ENCODE data around the gene KATNB1. TPM values are rescaled to one million over a fixed set of nuclear protein-coding genes. Genes with fewer than 3 reads are reported as not detected.

Gene KATNB1
- total and polyA plus RNA-seq, 7 experiments from 2014 or later = 20.4 to 32.9 (median 26.0) TPM

DNA sequence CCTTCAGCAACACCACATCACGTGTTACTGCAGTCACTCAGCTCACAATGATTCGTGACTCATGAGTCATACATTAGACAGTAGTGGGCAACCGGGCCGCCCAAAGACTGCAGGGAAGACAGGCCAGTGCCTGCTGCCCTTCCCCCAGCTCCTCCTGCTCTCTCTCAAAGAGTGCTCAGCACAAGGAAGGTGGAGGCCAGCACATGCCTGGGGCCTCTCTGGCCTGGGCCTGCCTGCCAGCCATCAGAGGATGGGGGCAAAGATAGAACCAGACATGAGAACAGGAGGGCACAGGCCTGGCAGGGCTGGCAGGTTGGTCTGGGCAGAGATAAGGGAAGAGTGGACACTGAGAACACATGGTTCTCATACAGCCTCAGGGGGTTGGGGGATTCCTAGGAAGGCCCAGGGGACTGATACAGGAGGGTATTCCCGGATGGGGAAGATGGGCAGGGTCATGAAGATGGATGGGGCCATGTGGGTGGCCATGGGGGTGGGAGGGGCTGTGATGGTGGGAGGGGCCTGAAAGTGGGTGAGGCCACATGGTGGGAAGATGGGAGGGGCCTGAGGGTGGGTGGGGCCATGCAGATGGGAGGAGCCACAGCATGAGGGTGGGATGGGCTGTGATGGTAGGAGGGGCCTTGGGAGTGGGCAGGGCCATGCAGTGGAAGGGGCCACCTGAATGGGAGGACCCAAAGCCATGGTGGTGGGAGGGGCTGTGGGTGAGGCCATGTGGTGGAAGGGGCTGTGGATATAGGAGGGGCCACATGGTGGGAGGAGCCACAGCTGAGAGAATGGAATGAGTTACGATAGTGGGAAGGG is 29.0 kb downstream of the KATNB1 start:
- POLR2A ChIA-PET = no interaction called here
- intact Hi-C loops (cut with micrococcal nuclease) = loop anchor here in 1 of 2 donors (2.0 kb wide), 1 partner anchor 234 kb away; no protein-coding TSS in a partner anchor
- Mint-ChIP-seq H3K4me3 (no peak overlapping the region), H3K9me3 (no peaks in the 10 kb centered on the region), H3K36me3 (no peaks in the 10 kb centered on the region), H3K4me1 (no peaks in the 10 kb centered on the region), H3K27ac (no peak overlapping the region), H3K27me3 (no peaks in the 10 kb centered on the region)
- DNase-seq = peak in 1 of 9 donors; percentile 6
- Histone ChIP-seq H3K4me1 (ENCODE audit: control insufficient read depth in 2 of 2, insufficient read depth in 2 of 2, low read length in 2 of 2) (no peaks in the 10 kb centered on the region), H3K4me3 (ENCODE audit: low read length) (no peak overlapping the region), H3K36me3 (ENCODE audit: control insufficient read depth in 2 of 3, insufficient read depth in 3 of 3, low read length in 3 of 3) (no peaks in the 10 kb centered on the region), H3K27ac (ENCODE audit: low read depth, low read length) (no peak overlapping the region), H3K27me3 (ENCODE audit: control insufficient read depth in 2 of 2, insufficient read depth in 2 of 2, low read length in 2 of 2) (no peaks in the 10 kb centered on the region), H3K9me3 (ENCODE audit: control insufficient read depth in 2 of 3, low read length in 3 of 3) (no peaks in the 10 kb centered on the region)
- CTCF ChIA-PET = interaction anchor here (0.9 kb wide), 1 partner anchor 188 kb away, joined by 3 read pairs; no protein-coding TSS in a partner anchor
- ATAC-seq = peak; percentile 68

DNA sequence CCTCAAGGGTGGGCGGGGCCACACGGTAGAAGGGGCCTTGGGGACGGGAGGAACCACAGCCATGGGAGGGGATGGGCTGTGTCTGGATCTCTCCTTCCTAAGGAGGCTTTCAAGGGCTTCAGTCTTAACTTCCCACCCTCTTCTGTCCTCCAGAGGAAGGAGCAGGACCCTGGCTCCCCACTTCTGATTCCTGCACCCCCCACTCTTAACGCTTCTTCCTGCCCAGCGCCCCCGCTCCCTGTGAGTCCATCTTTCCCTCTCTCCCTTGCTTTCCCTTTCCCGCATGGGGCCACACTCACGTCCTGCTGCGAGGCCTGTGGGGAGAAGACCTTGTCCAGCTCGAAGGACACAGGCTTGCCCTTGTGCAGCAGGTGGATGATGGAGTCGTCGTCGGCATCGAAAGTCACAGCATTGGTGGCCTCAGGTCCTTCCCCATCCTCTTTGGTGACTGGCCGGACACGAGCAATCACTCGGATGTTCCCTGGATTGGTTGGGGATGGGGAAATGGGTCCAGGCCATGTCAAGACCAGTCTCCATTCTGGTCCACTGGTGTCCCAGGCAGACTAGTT is 29.7 kb downstream of the KATNB1 start:
- Histone ChIP-seq H3K27ac (ENCODE audit: low read depth, low read length) (no peak overlapping the region), H3K4me3 (ENCODE audit: low read length) (no peak overlapping the region), H3K36me3 (ENCODE audit: control insufficient read depth in 2 of 3, insufficient read depth in 3 of 3, low read length in 3 of 3) (no peaks in the 10 kb centered on the region), H3K4me1 (ENCODE audit: control insufficient read depth in 2 of 2, insufficient read depth in 2 of 2, low read length in 2 of 2) (no peaks in the 10 kb centered on the region), H3K9me3 (ENCODE audit: control insufficient read depth in 2 of 3, low read length in 3 of 3) (no peaks in the 10 kb centered on the region), H3K27me3 (ENCODE audit: control insufficient read depth in 2 of 2, insufficient read depth in 2 of 2, low read length in 2 of 2) (no peaks in the 10 kb centered on the region)
- H3K36me3 Mint-ChIP-seq = no peaks in the 10 kb centered on the region
- no peaks in the 10 kb centered on the region for H3K27me3 Mint-ChIP-seq
- H3K9me3 Mint-ChIP-seq = no peaks in the 10 kb centered on the region
- no peaks in the 10 kb centered on the region for H3K4me1 Mint-ChIP-seq
- no peak for ATAC-seq
- intact Hi-C loops (cut with micrococcal nuclease) = loop anchor here in 1 of 2 donors (2.0 kb wide), 1 partner anchor 234 kb away; no protein-coding TSS in a partner anchor
- H3K27ac Mint-ChIP-seq = peak overlapping the region in 1 of 9 donors; percentile 10
- ChIA-PET POLR2A (no interaction called here), CTCF (interaction anchor here (0.9 kb wide), 1 partner anchor 189 kb away, joined by 3 read pairs; no protein-coding TSS in a partner anchor)
- H3K4me3 Mint-ChIP-seq = no peak overlapping the region
- DNase-seq = no peak

DNA sequence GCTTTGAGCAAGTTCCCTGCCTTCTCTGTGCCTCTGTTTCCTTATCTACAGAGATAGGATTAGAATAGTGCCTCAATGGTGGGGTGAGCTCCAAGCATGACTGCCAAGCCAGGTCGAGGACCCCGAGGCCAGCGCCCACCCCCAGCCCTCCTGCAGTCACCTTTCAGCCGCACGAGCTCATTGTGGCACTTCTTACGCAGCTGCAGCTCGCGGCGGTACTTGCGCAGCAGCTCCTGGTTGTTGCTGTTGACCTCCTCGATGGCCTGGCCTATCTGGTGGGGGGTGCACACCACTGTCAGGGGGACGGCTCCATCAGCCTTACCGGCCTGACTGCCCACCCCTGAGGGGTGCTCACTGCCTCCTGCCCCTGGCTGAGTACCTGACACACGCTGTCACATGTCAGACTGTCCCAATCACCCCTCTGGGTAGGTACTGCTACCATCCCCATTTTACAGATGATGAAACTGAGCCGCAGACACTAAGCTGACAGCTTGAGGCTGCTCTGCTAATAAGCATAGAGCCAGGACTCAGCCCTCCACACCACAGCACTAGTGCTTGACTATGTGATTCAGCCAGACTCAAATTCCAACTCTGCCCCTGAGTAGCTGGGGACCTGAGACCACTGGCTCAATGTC is 31.3 kb downstream of the KATNB1 start:
- Mint-ChIP-seq H3K27me3 (no peaks in the 10 kb centered on the region), H3K36me3 (no peaks in the 10 kb centered on the region), H3K9me3 (no peaks in the 10 kb centered on the region), H3K4me3 (no peak overlapping the region), H3K27ac (peak overlapping the region in 1 of 9 donors; percentile 14), H3K4me1 (no peaks in the 10 kb centered on the region)
- Histone ChIP-seq H3K27me3 (ENCODE audit: control insufficient read depth in 2 of 2, insufficient read depth in 2 of 2, low read length in 2 of 2) (no peaks in the 10 kb centered on the region), H3K4me1 (ENCODE audit: control insufficient read depth in 2 of 2, insufficient read depth in 2 of 2, low read length in 2 of 2) (no peaks in the 10 kb centered on the region), H3K27ac (ENCODE audit: low read depth, low read length) (no peak overlapping the region), H3K36me3 (ENCODE audit: control insufficient read depth in 2 of 3, insufficient read depth in 3 of 3, low read length in 3 of 3) (no peaks in the 10 kb centered on the region), H3K4me3 (ENCODE audit: low read length) (no peak overlapping the region), H3K9me3 (ENCODE audit: control insufficient read depth in 2 of 3, low read length in 3 of 3) (no peaks in the 10 kb centered on the region)
- ATAC-seq = no peak
- ChIA-PET POLR2A (no interaction called here), CTCF (interaction anchor here (1.2 kb wide), 1 partner anchor 9 kb away, joined by 3 read pairs; no protein-coding TSS in a partner anchor)
- DNase-seq = no peak
- intact Hi-C loops (cut with micrococcal nuclease) = no loop called here

DNA sequence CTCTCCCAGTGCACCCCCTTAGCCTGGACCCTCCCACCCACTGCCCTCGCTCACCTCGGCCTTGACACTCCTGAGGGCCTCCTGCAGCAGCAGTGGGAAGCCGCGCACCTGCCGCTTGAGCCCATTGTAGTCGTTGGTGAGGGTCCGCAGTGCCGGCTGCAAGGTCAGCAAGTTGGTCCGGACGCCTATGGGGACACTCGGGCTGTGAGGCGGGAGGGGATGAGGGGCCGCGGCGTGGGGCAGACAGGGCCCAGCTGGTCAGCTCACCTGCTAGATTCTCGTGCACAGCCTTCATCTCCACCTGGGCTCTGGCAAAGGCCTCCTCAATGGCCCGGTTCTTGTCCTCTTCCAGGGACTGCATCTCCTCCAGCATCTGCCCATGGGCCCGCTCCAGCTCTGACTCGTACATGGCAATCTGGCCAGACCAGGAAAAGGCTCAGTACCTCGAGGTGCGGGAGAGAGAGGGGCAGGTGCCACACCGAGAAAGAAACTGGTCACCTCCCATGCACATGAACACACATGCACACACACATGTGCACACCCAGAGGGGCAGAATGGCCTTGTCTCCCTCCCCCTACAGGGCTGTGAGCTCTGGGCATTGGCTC is 34.1 kb downstream of the KATNB1 start:
- no peak overlapping the region for H3K4me3 Mint-ChIP-seq
- Histone ChIP-seq H3K27me3 (ENCODE audit: control insufficient read depth in 2 of 2, insufficient read depth in 2 of 2, low read length in 2 of 2) (no peaks in the 10 kb centered on the region), H3K4me3 (ENCODE audit: low read length) (no peak overlapping the region), H3K4me1 (ENCODE audit: control insufficient read depth in 2 of 2, insufficient read depth in 2 of 2, low read length in 2 of 2) (no peaks in the 10 kb centered on the region), H3K36me3 (ENCODE audit: control insufficient read depth in 2 of 3, insufficient read depth in 3 of 3, low read length in 3 of 3) (no peaks in the 10 kb centered on the region), H3K27ac (ENCODE audit: low read depth, low read length) (no peak overlapping the region), H3K9me3 (ENCODE audit: control insufficient read depth in 2 of 3, low read length in 3 of 3) (no peaks in the 10 kb centered on the region)
- H3K4me1 Mint-ChIP-seq = no peaks in the 10 kb centered on the region
- ChIA-PET CTCF (interaction anchor here (0.7 kb wide), 1 partner anchor 33 kb away, joined by 3 read pairs; no protein-coding TSS in a partner anchor), POLR2A (no interaction called here)
- ATAC-seq (no peak), DNase-seq (no peak)
- no peaks in the 10 kb centered on the region for H3K27me3 Mint-ChIP-seq
- no peaks in the 10 kb centered on the region for H3K36me3 Mint-ChIP-seq
- intact Hi-C loops (cut with micrococcal nuclease) = no loop called here
- peak overlapping the region in 1 of 9 donors; percentile 59 for H3K27ac Mint-ChIP-seq
- H3K9me3 Mint-ChIP-seq = no peaks in the 10 kb centered on the region

DNA sequence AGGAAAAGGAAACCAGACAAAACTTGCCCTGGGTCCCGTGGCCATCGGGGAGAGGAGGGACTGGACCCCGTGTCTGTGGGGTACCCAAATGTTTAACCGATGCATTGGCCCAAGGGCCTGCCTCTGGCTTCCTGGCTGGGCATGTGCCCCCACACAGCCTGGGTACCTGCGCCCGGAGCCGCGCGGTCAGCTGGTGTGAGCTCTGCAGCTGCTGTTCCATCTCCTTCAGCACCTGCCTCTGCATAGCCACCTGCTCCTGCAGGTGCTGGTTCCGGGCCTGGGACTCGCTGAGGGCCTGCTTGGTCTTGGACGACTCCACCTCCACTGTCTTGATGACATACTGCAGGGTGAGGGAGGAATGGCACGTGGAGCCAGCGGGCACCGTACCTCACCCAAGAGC is 34.8 kb downstream of the KATNB1 start:
- Mint-ChIP-seq H3K4me3 (no peak overlapping the region), H3K27me3 (no peaks in the 10 kb centered on the region), H3K36me3 (no peaks in the 10 kb centered on the region), H3K27ac (no peak overlapping the region), H3K4me1 (no peaks in the 10 kb centered on the region), H3K9me3 (no peaks in the 10 kb centered on the region)
- no peaks in the 10 kb centered on the region for H3K4me1 ChIP-seq (ENCODE audit: control insufficient read depth in 2 of 2, insufficient read depth in 2 of 2, low read length in 2 of 2)
- CTCF ChIA-PET = interaction anchor here (0.7 kb wide), 1 partner anchor 34 kb away, joined by 3 read pairs; no protein-coding TSS in a partner anchor
- DNase-seq (no peak), ATAC-seq (no peak)
- H3K36me3 ChIP-seq (ENCODE audit: control insufficient read depth in 2 of 3, insufficient read depth in 3 of 3, low read length in 3 of 3) = no peaks in the 10 kb centered on the region
- no peaks in the 10 kb centered on the region for H3K27me3 ChIP-seq (ENCODE audit: control insufficient read depth in 2 of 2, insufficient read depth in 2 of 2, low read length in 2 of 2)
- no peak overlapping the region for H3K27ac ChIP-seq (ENCODE audit: low read depth, low read length)
- POLR2A ChIA-PET = no interaction called here
- intact Hi-C loops (cut with micrococcal nuclease) = no loop called here
- no peak overlapping the region for H3K4me3 ChIP-seq (ENCODE audit: low read length)
- no peaks in the 10 kb centered on the region for H3K9me3 ChIP-seq (ENCODE audit: control insufficient read depth in 2 of 3, low read length in 3 of 3)

DNA sequence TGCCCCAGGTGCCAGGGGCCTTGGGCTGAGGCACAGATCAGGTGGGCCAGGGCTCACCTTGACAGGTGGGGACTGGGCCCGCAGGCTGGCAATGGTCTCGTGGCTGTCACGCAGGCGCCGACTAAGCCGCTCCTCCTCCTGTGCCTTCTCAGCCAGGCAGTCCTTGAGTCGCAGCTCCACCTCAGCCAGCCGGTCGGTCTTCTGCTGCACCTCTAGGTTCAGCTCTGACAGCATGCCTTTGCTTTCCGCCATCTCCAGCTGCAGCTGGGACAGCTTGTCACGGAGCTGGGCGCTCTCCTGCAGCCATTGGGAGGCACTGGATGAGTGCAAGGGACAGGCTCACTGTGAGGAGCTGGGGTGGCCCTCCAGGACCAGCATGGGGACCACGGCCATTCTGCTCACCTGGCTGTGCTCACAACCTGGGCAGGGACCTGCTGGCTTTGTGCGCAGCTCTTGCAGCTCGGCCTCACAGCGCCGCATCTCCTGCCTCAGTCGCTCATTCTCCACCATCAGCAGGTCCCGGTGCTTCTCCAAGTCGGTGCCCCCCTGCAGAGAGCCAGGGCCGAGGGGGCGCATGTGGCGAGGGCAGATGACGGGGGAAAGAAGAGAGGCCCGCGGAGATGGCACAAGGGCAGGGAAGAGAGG is 35.7 kb downstream of the KATNB1 start:
- Histone ChIP-seq H3K9me3 (ENCODE audit: control insufficient read depth in 2 of 3, low read length in 3 of 3) (no peaks in the 10 kb centered on the region), H3K4me1 (ENCODE audit: control insufficient read depth in 2 of 2, insufficient read depth in 2 of 2, low read length in 2 of 2) (no peaks in the 10 kb centered on the region), H3K27me3 (ENCODE audit: control insufficient read depth in 2 of 2, insufficient read depth in 2 of 2, low read length in 2 of 2) (no peaks in the 10 kb centered on the region), H3K4me3 (ENCODE audit: low read length) (no peak overlapping the region), H3K27ac (ENCODE audit: low read depth, low read length) (no peak overlapping the region), H3K36me3 (ENCODE audit: control insufficient read depth in 2 of 3, insufficient read depth in 3 of 3, low read length in 3 of 3) (no peaks in the 10 kb centered on the region)
- ChIA-PET POLR2A (no interaction called here), CTCF (no interaction called here)
- ATAC-seq (no peak), DNase-seq (no peak)
- H3K27me3 Mint-ChIP-seq = no peaks in the 10 kb centered on the region
- no peak overlapping the region for H3K27ac Mint-ChIP-seq
- H3K36me3 Mint-ChIP-seq = no peaks in the 10 kb centered on the region
- intact Hi-C loops (cut with micrococcal nuclease) = no loop called here
- H3K4me3 Mint-ChIP-seq = no peak overlapping the region
- no peaks in the 10 kb centered on the region for H3K9me3 Mint-ChIP-seq
- no peaks in the 10 kb centered on the region for H3K4me1 Mint-ChIP-seq

All from naive thymus-derived CD4-positive, alpha-beta T cell (primary cell).